Measurements from ENCODE around the gene TOB1. TPM values are rescaled to one million over a fixed set of nuclear protein-coding genes. Genes with fewer than 3 reads are reported as not detected.

The TOB1 gene
- total RNA-seq, 1 experiment from 2014 or later, result 67.9 TPM

DNA sequence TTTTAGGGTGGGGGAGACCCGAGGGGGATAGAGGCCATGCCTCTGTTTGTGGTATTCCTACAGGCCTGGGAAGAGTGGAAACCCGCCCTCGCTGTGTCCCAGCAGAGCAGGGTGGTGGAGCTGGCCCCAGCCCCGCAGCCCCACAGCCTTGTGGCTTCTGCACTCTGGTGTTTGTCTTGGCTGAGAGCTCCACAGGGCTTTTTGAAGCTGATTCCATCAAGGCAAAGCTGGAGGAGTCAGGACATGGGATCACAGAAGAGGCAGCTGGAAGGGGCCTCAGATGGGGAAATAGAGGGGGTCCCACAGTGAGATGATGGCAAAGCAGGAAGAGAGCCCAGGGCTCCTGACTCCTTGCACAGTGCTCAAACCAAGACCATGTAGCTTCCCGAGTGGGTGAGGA is 35.8 kb downstream of the TOB1 start:
- H3F3A ChIP-seq (ENCODE audit: insufficient read depth, low read depth), result no peaks in the 10 kb centered on the region; the same call in 1 of the 2 replicates
- ChIA-PET CTCF (interaction anchor here (0.5 kb wide), 1 partner anchor 115 kb away, joined by 7 read pairs; no protein-coding TSS in a partner anchor), POLR2A (ENCODE audit: unreplicated experiment) (interaction anchor here (0.6 kb wide), 1 partner anchor 74 kb away, joined by 15 read pairs; no protein-coding TSS in a partner anchor)
- H4K20me1 ChIP-seq (ENCODE audit: insufficient read depth), result no peaks in the 10 kb centered on the region
- no peak overlapping the region for H3K4me3 ChIP-seq
- no peak overlapping the region for H3K27ac ChIP-seq
- no peaks in the 10 kb centered on the region for H3K36me3 ChIP-seq (ENCODE audit: low read depth)
- TF ChIP-seq, protein P1, sequence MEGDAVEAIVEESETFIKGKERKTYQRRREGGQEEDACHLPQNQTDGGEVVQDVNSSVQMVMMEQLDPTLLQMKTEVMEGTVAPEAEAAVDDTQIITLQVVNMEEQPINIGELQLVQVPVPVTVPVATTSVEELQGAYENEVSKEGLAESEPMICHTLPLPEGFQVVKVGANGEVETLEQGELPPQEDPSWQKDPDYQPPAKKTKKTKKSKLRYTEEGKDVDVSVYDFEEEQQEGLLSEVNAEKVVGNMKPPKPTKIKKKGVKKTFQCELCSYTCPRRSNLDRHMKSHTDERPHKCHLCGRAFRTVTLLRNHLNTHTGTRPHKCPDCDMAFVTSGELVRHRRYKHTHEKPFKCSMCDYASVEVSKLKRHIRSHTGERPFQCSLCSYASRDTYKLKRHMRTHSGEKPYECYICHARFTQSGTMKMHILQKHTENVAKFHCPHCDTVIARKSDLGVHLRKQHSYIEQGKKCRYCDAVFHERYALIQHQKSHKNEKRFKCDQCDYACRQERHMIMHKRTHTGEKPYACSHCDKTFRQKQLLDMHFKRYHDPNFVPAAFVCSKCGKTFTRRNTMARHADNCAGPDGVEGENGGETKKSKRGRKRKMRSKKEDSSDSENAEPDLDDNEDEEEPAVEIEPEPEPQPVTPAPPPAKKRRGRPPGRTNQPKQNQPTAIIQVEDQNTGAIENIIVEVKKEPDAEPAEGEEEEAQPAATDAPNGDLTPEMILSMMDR (conservative IDR thresholded peaks at IDR 0.05), result no peak
- no peak for TF ChIP-seq EZH2 (IDR thresholded peaks at IDR 0.05; ENCODE audit: low read depth)
- no TSS peak for BruUV-seq (replicated peaks)
- H3K4me2 ChIP-seq, result no peak overlapping the region
- no peak for DNase-seq
- no peaks in the 10 kb centered on the region for H3K4me1 ChIP-seq (replicated peaks; ENCODE audit: insufficient read depth)
- no peaks in the 10 kb centered on the region for H3K79me2 ChIP-seq (ENCODE audit: low read depth)
- intact Hi-C loops (cut with micrococcal nuclease; ENCODE audit: unreplicated experiment), result no loop called here
- H3K27me3 ChIP-seq (ENCODE audit: insufficient read depth, low read depth), result peaks cover 21% of the 10 kb centered on the region
- no peak overlapping the region for H2AFZ ChIP-seq
- no peaks in the 10 kb centered on the region for H3K9me3 ChIP-seq (ENCODE audit: insufficient read depth, low read depth)
- H3K9me2 ChIP-seq (ENCODE audit: insufficient read depth), result no peaks in the 10 kb centered on the region

DNA sequence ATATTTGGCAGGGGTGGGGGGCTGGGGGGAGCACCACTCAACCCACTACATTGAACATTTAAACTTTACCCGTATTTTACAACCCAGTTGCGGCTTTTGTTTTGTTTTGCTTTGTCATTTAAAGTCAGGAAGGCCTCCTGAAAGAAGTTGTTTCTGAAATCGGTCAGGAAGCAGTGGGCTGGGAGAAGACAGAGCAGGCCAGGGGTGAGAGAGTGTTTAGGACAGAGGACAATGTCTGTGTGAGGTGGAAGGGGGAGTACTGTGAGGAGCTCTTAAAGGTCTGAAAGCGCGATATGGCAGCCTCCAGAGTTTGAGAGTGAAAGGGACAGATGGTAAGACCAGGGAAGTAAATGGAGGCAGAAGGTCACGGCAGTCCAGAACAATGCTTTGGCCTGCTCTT is 36.8 kb downstream of the TOB1 start:
- no peak for TF ChIP-seq EZH2 (IDR thresholded peaks at IDR 0.05; ENCODE audit: low read depth)
- TF ChIP-seq, protein P1 (conservative IDR thresholded peaks at IDR 0.05), result no peak
- ChIA-PET CTCF (no interaction called here), POLR2A (ENCODE audit: unreplicated experiment) (no interaction called here)
- H4K20me1 ChIP-seq (ENCODE audit: insufficient read depth), result no peaks in the 10 kb centered on the region
- H3K9me2 ChIP-seq (ENCODE audit: insufficient read depth), result no peaks in the 10 kb centered on the region
- no peaks in the 10 kb centered on the region for H3K4me1 ChIP-seq (replicated peaks; ENCODE audit: insufficient read depth)
- intact Hi-C loops (cut with micrococcal nuclease; ENCODE audit: unreplicated experiment), result no loop called here
- H3K9me3 ChIP-seq (ENCODE audit: insufficient read depth, low read depth), result no peaks in the 10 kb centered on the region
- H3K79me2 ChIP-seq (ENCODE audit: low read depth), result no peaks in the 10 kb centered on the region
- no peaks in the 10 kb centered on the region; the same call in 1 of the 2 replicates for H3F3A ChIP-seq (ENCODE audit: insufficient read depth, low read depth)
- no peak overlapping the region for H2AFZ ChIP-seq
- peaks cover 10% of the 10 kb centered on the region for H3K27me3 ChIP-seq (ENCODE audit: insufficient read depth, low read depth)
- no peak overlapping the region for H3K27ac ChIP-seq
- DNase-seq, result no peak
- H3K4me3 ChIP-seq, result no peak overlapping the region
- H3K4me2 ChIP-seq, result no peak overlapping the region
- BruUV-seq (replicated peaks), result no TSS peak
- H3K36me3 ChIP-seq (ENCODE audit: low read depth), result no peaks in the 10 kb centered on the region

DNA sequence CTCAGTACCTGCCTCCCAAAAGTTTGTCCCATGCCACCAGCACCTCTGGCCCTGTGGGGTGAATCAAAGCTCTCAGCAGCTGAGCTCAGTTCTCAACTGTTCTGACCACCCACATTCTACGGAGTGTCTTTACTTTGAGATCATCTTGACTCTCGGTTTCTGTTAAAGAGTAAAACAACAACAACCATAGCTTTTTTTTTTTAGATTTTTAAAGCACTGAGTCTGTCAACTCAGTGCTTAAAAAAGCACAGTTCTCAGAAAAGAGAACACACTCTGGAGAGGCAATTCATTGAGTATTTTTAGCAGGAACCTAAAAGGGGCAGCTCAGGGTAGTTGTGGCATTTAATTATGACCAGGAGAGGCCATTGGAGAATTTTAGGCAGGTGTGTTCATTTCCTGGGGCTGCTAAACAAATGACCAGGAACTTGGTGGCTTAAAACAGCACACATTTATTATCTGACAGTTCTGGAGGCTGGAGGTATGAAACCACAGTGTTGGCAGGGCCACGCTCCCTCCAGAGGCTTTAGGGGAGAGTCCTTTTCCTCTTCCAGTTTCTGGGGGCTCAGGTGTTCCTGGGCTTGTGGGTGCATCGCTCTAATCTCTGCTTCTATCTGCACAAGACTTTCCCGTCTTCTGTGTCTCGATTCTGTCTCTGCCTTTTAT is 37.5 kb downstream of the TOB1 start:
- POLR2A ChIA-PET (ENCODE audit: unreplicated experiment), result no interaction called here
- CTCF ChIA-PET, result no interaction called here

More for the DNA sequence above, 37.5 kb downstream of the TOB1 start:
- intact Hi-C loops (cut with micrococcal nuclease; ENCODE audit: unreplicated experiment), result no loop called here
- H2AFZ ChIP-seq, result no peak overlapping the region
- no peak overlapping the region for H3K27ac ChIP-seq
- H3K9me2 ChIP-seq (ENCODE audit: insufficient read depth), result no peaks in the 10 kb centered on the region
- H3K79me2 ChIP-seq (ENCODE audit: low read depth), result no peaks in the 10 kb centered on the region
- no TSS peak for BruUV-seq (replicated peaks)
- no peak overlapping the region for H3K4me2 ChIP-seq
- no peaks in the 10 kb centered on the region; the same call in 1 of the 2 replicates for H3F3A ChIP-seq (ENCODE audit: insufficient read depth, low read depth)
- no peak for TF ChIP-seq EZH2 (IDR thresholded peaks at IDR 0.05; ENCODE audit: low read depth)
- TF ChIP-seq, protein P1 (conservative IDR thresholded peaks at IDR 0.05), result no peak
- H3K9me3 ChIP-seq (ENCODE audit: insufficient read depth, low read depth), result no peaks in the 10 kb centered on the region
- H3K4me1 ChIP-seq (replicated peaks; ENCODE audit: insufficient read depth), result no peaks in the 10 kb centered on the region
- DNase-seq, result no peak
- H3K27me3 ChIP-seq (ENCODE audit: insufficient read depth, low read depth), result 0 out of 2 replicates have a peak, but pooled peaks cover 4% of the 10 kb centered on the region
- H3K36me3 ChIP-seq (ENCODE audit: low read depth), result no peaks in the 10 kb centered on the region
- no peak overlapping the region for H3K4me3 ChIP-seq
- no peaks in the 10 kb centered on the region for H4K20me1 ChIP-seq (ENCODE audit: insufficient read depth)

Data from PC-9 (cell line).